NCI-H2171 treated with DMSO at 0.1 percent for 48 hours (cell line): ENCODE data around the gene AIFM3.
"Not testable (repeated sequence)": the region's sequence is repeated elsewhere in the genome, so short reads cannot be mapped to it uniquely, and the experiment has no call there.

Experiments used
- DNase-seq: peaks from one replicate; lab custom pipeline; 2025; lab: John Stamatoyannopoulos, UW

Gene AIFM3

GRCh38 chr22:20959578-20960461 is 7.2 kb upstream of the AIFM3 start:
- no peak for DNase-seq

GRCh38 chr22:20960609-20961008 is 6.4 kb upstream of the AIFM3 start:
- DNase-seq = no peak

- no peak for DNase-seq
Measured at GRCh38 chr22:20962491-20962945, 4.5 kb upstream of the AIFM3 start.

- no peak for DNase-seq
Measured at GRCh38 chr22:20963201-20964052, 3.6 kb upstream of the AIFM3 start.

- DNase-seq = no peak
Measured at GRCh38 chr22:20964090-20964798, 2.8 kb upstream of the AIFM3 start.

- no peak for DNase-seq
Measured at GRCh38 chr22:20964799-20965103, 2.3 kb upstream of the AIFM3 start.

- DNase-seq = no peak
Measured at GRCh38 chr22:20965104-20965887, 1.8 kb upstream of the AIFM3 start.

GRCh38 chr22:20965888-20966855 is 883 bp upstream of the AIFM3 start:
- no peak for DNase-seq

- DNase-seq = no peak
Measured at GRCh38 chr22:20967697-20968211, 699 bp downstream of the AIFM3 start.

- no peak for DNase-seq
Measured at GRCh38 chr22:20968281-20968977, 1.4 kb downstream of the AIFM3 start.

GRCh38 chr22:20970939-20971657 is 4.0 kb downstream of the AIFM3 start:
- no peak for DNase-seq

- DNase-seq = not testable (repeated sequence)
Measured at GRCh38 chr22:20972014-20972694, 5.1 kb downstream of the AIFM3 start.

- DNase-seq = no peak
Measured at GRCh38 chr22:20972933-20973577, 6.0 kb downstream of the AIFM3 start.

GRCh38 chr22:20973634-20974286 is 6.7 kb downstream of the AIFM3 start:
- no peak for DNase-seq

GRCh38 chr22:20974336-20974955 is 7.4 kb downstream of the AIFM3 start:
- no peak for DNase-seq

- DNase-seq = no peak
Measured at GRCh38 chr22:20975541-20976290, 8.7 kb downstream of the AIFM3 start.
